PC-9 (cell line): ENCODE data around the gene DCUN1D1. TPM values are rescaled to one million over a fixed set of nuclear protein-coding genes. Genes with fewer than 3 reads are reported as not detected.

ENCODE experiments used
- BruUV-seq: library from RNA; stranded (reverse); fragments of 400-500 nt; replicated peaks from 2 replicates; lab custom pipeline; 2021; lab: Mats Ljungman, UMichigan
- CTCF ChIA-PET: fragments of 300-600 bp; sonication (Branson Sonifier 250); formaldehyde crosslinking; loops from one replicate; lab custom pipeline; 2022; ENCODE audit warnings: antibody characterized with exemption; lab: Charles Lee
- POLR2A ChIA-PET: fragments of 300-600 bp; sonication (Branson Sonifier 250); formaldehyde crosslinking; loops from one replicate; lab custom pipeline; 2022; ENCODE audit warnings: antibody characterized with exemption; ENCODE audit not compliant: unreplicated experiment; lab: Charles Lee
- DNase-seq, 2 experiments: peaks; one replicate each; pipeline versions ENCODE4 v3.0.0 to v3.0.0-alpha.2; 2015 to 2022; ENCODE audit warnings: mixed read lengths in 1 of 2
- H2AFZ ChIP-seq: fragments of 200-600 bp; sonication (generic); 2 replicates; pipeline ENCODE4 v1.8.1; 2017; ENCODE audit warnings: antibody characterized with exemption
- H3F3A ChIP-seq: fragments of 200-600 bp; sonication (generic); 2 replicates; pipeline ENCODE4 v1.8.1; 2017; ENCODE audit warnings: antibody characterized with exemption, mild to moderate bottlenecking, low read depth; ENCODE audit not compliant: insufficient read depth
- H3K27ac ChIP-seq: fragments of 200-600 bp; sonication (generic); 2 replicates; pipeline ENCODE4 v1.6.1; 2016; ENCODE audit warnings: mixed run types
- H3K27me3 ChIP-seq: fragments of 200-600 bp; sonication (generic); 2 replicates; pipeline ENCODE4 v1.6.1; 2016; ENCODE audit warnings: low read depth, mixed run types; ENCODE audit not compliant: insufficient read depth
- H3K36me3 ChIP-seq: fragments of 200-600 bp; sonication (generic); 2 replicates; pipeline ENCODE4 v1.6.1; 2016; ENCODE audit warnings: low read depth, mixed run types
- H3K4me1 ChIP-seq: fragments of 200-600 bp; sonication (generic); replicated peaks from 2 replicates; pipeline ENCODE4 v1.6.1; 2016; ENCODE audit warnings: mixed run types; ENCODE audit not compliant: insufficient read depth
- H3K4me2 ChIP-seq: fragments of 200-600 bp; sonication (generic); 2 replicates; pipeline ENCODE4 v1.6.1; 2017; ENCODE audit warnings: mixed run types
- H3K4me3 ChIP-seq: fragments of 200-600 bp; sonication (generic); 2 replicates; pipeline ENCODE4 v1.6.1; 2016; ENCODE audit warnings: mixed run types
- H3K79me2 ChIP-seq: fragments of 200-600 bp; sonication (generic); 2 replicates; pipeline ENCODE4 v1.6.1; 2017; ENCODE audit warnings: low read depth, mixed run types
- H3K9me2 ChIP-seq: fragments of 200-600 bp; sonication (generic); 2 replicates; pipeline ENCODE4 v1.8.1; 2017; ENCODE audit warnings: mild to moderate bottlenecking; ENCODE audit not compliant: insufficient read depth
- H3K9me3 ChIP-seq: fragments of 200-600 bp; sonication (generic); 2 replicates; pipeline ENCODE4 v1.8.1; 2016; ENCODE audit warnings: low read depth; ENCODE audit not compliant: insufficient read depth
- H4K20me1 ChIP-seq: fragments of 200-600 bp; sonication (generic); 2 replicates; pipeline ENCODE4 v1.8.1; 2017; ENCODE audit not compliant: insufficient read depth
- EZH2 ChIP-seq: fragments of 200-600 bp; sonication (generic); IDR thresholded peaks from 2 replicates; pipeline ENCODE4 v1.8.0; 2017; ENCODE audit warnings: antibody characterized with exemption, low read depth
- intact Hi-C: fragments of 100-400 bp; cut with micrococcal nuclease; formaldehyde crosslinking; loops from one replicate; pipeline ENCODE4 v1.10.0; 2022; ENCODE audit not compliant: unreplicated experiment
- total RNA-seq: library from RNA; stranded (reverse); gene quantifications from 2 replicates; pipeline ENCODE4 v1.2.3, GENCODE V29; 2021
- TF ChIP-seq, protein P1 (sequence below): fragments of 200-600 bp; sonication (generic); conservative IDR thresholded peaks from 2 replicates; pipeline ENCODE4 v1.6.1; 2017; ENCODE audit warnings: mixed run types, antibody characterized with exemption, mild to moderate bottlenecking, moderate library complexity

Gene DCUN1D1
- total RNA-seq, 1 experiment from 2014 or later = 93.5 TPM

DNA sequence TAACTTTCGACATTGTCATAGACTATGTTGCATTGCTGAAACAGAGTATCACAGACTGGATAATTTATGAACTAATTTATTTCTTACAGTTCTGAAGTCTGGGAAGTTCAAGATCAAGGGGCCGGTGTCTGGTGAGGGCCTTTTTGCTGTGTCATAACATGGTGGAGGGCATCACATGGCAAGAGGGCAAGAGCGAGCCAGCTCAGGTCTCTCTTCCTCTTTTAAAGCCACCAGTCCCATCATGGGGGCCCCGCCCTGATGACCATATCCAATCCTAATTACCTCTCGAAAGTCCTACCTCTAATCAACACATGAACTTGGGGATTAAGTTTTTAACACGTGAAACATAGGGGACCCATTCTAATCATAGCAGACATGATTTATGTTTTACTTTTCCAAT is 33.5 kb upstream of the DCUN1D1 start:
- intact Hi-C loops = no loop called here
- POLR2A ChIA-PET = no interaction called here
- peaks cover 10% of the 10 kb centered on the region; the same call in 1 of the 2 replicates for H3K36me3 ChIP-seq
- no peaks in the 10 kb centered on the region for H4K20me1 ChIP-seq
- H3K27me3 ChIP-seq = no peaks in the 10 kb centered on the region
- H3K9me3 ChIP-seq = no peaks in the 10 kb centered on the region
- no peaks in the 10 kb centered on the region for H3F3A ChIP-seq
- no peaks in the 10 kb centered on the region for H3K9me2 ChIP-seq
- no peak overlapping the region for H2AFZ ChIP-seq
- H3K4me1 ChIP-seq = no peaks in the 10 kb centered on the region
- CTCF ChIA-PET = no interaction called here
- no TSS peak for BruUV-seq
- H3K79me2 ChIP-seq = no peaks in the 10 kb centered on the region
- H3K27ac ChIP-seq = no peak overlapping the region
- no peak overlapping the region for H3K4me2 ChIP-seq
- no peak for TF ChIP-seq EZH2
- TF ChIP-seq, protein P1, sequence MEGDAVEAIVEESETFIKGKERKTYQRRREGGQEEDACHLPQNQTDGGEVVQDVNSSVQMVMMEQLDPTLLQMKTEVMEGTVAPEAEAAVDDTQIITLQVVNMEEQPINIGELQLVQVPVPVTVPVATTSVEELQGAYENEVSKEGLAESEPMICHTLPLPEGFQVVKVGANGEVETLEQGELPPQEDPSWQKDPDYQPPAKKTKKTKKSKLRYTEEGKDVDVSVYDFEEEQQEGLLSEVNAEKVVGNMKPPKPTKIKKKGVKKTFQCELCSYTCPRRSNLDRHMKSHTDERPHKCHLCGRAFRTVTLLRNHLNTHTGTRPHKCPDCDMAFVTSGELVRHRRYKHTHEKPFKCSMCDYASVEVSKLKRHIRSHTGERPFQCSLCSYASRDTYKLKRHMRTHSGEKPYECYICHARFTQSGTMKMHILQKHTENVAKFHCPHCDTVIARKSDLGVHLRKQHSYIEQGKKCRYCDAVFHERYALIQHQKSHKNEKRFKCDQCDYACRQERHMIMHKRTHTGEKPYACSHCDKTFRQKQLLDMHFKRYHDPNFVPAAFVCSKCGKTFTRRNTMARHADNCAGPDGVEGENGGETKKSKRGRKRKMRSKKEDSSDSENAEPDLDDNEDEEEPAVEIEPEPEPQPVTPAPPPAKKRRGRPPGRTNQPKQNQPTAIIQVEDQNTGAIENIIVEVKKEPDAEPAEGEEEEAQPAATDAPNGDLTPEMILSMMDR = no peak
- DNase-seq = no peak
- no peak overlapping the region for H3K4me3 ChIP-seq

DNA sequence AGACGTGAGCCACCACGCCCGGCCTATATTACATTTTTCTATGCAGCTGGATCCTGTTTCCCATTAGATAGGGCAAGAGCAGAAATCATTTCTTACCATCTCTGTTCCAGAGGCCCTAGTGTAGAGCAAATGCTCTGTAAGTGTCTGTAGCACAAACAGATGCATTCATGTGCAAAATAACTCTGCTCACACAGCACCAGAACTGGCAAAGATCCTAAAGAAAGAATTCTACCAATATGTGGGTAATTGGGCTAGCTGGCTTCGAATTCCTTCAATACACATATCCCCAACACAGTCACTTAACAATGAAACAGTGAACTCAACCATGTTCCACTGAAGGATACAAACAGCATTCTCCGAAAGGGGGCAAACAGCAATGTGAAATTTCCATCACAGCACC is 32.7 kb upstream of the DCUN1D1 start:
- H3K36me3 ChIP-seq = peaks cover 6% of the 10 kb centered on the region; the same call in 1 of the 2 replicates
- intact Hi-C loops = no loop called here
- no peak for TF ChIP-seq EZH2
- TF ChIP-seq, protein P1 = no peak
- no peak overlapping the region for H3K27ac ChIP-seq
- no TSS peak for BruUV-seq
- H3K9me2 ChIP-seq = no peaks in the 10 kb centered on the region
- no peaks in the 10 kb centered on the region for H4K20me1 ChIP-seq
- H3K4me3 ChIP-seq = no peak overlapping the region
- no peaks in the 10 kb centered on the region for H3K27me3 ChIP-seq
- H3K4me1 ChIP-seq = no peaks in the 10 kb centered on the region
- H3K79me2 ChIP-seq = no peaks in the 10 kb centered on the region
- ChIA-PET POLR2A (no interaction called here), CTCF (no interaction called here)
- H3K4me2 ChIP-seq = no peak overlapping the region
- H3F3A ChIP-seq = no peaks in the 10 kb centered on the region
- no peak for DNase-seq
- no peaks in the 10 kb centered on the region for H3K9me3 ChIP-seq
- H2AFZ ChIP-seq = no peak overlapping the region

DNA sequence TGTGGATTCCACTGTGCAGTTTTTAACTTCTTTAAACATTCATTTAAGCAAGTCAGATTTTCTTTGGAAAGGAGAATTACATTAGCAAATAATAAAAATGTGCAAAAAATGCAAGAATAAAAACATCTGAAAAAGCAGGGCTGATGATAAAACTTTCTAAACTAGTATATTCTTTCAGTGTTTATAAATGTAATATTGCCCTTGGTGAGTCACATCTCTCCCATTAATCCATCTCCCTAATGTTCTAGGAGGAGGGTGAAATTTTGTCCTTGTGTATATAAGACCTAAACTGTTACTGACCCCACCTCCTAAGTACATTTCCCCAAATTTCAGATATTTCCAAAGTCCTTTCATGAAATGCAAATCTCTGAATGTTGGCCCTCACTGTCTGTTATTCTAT is 28.5 kb upstream of the DCUN1D1 start:
- Histone ChIP-seq H2AFZ (no peak overlapping the region), H3K9me2 (no peaks in the 10 kb centered on the region), H3K79me2 (no peaks in the 10 kb centered on the region), H3K4me2 (no peak overlapping the region), H3F3A (no peaks in the 10 kb centered on the region), H3K4me3 (no peak overlapping the region), H3K9me3 (no peaks in the 10 kb centered on the region), H4K20me1 (no peaks in the 10 kb centered on the region), H3K4me1 (no peaks in the 10 kb centered on the region), H3K36me3 (no peaks in the 10 kb centered on the region), H3K27me3 (no peaks in the 10 kb centered on the region), H3K27ac (no peak overlapping the region)
- POLR2A ChIA-PET = no interaction called here
- intact Hi-C loops = no loop called here
- BruUV-seq = no TSS peak
- CTCF ChIA-PET = no interaction called here
- no peak for TF ChIP-seq EZH2
- TF ChIP-seq, protein P1 = no peak
- DNase-seq = no peak
